HUES48 (cell line): Measurements from ENCODE around the gene LIN9.

Source experiments
- H3K27ac ChIP-seq: one replicate; pipeline ENCODE4 v1.7.0; 2013; ENCODE audit warnings: low read depth, low read length, inconsistent platforms
- H3K27me3 ChIP-seq: 2 replicates; pipeline ENCODE4 v1.6.1; 2013; ENCODE audit warnings: mild to moderate bottlenecking, low read length; ENCODE audit not compliant: control insufficient read depth, insufficient read depth
- H3K36me3 ChIP-seq: 2 replicates; pipeline ENCODE4 v1.6.1; 2013; ENCODE audit warnings: low read length; ENCODE audit not compliant: control insufficient read depth, insufficient read depth
- H3K4me1 ChIP-seq: 2 replicates; pipeline ENCODE4 v1.6.1; 2013; ENCODE audit warnings: mild to moderate bottlenecking, low read length; ENCODE audit not compliant: control insufficient read depth, insufficient read depth
- H3K4me3 ChIP-seq: 2 replicates; pipeline ENCODE4 v1.5.1; 2013; ENCODE audit warnings: mild to moderate bottlenecking, low read depth, low read length
- H3K9ac ChIP-seq: 2 replicates; pipeline ENCODE4 v1.6.1; 2013; ENCODE audit warnings: mild to moderate bottlenecking, low read depth, low read length, moderate library complexity
- H3K9me3 ChIP-seq: 2 replicates; pipeline ENCODE4 v1.6.1; 2013; ENCODE audit warnings: low read length; ENCODE audit not compliant: control insufficient read depth, insufficient read depth

The LIN9 gene

GRCh38 chr1:226304291-226304955 is 4.5 kb downstream of the LIN9 start:
- H3K27me3 ChIP-seq = no peaks in the 10 kb centered on the region
- peaks cover 30% of the 10 kb centered on the region for H3K4me1 ChIP-seq
- H3K27ac ChIP-seq = no peak overlapping the region

GRCh38 chr1:226302731-226303130 is 6.2 kb downstream of the LIN9 start:
- no peaks in the 10 kb centered on the region for H3K9me3 ChIP-seq
- H3K36me3 ChIP-seq = peaks cover 17% of the 10 kb centered on the region
- no peaks in the 10 kb centered on the region for H3K27me3 ChIP-seq
- no peak overlapping the region for H3K9ac ChIP-seq
- no peak overlapping the region for H3K4me3 ChIP-seq
- peaks cover 25% of the 10 kb centered on the region for H3K4me1 ChIP-seq
- H3K27ac ChIP-seq = no peak overlapping the region

More at GRCh38 chr1:226304291-226304955, 4.5 kb downstream of the LIN9 start:
- H3K9ac ChIP-seq = no peak overlapping the region
- H3K36me3 ChIP-seq = 0 out of 2 replicates have a peak, but pooled peaks cover 4% of the 10 kb centered on the region
- no peak overlapping the region for H3K4me3 ChIP-seq
- no peaks in the 10 kb centered on the region for H3K9me3 ChIP-seq

DNA sequence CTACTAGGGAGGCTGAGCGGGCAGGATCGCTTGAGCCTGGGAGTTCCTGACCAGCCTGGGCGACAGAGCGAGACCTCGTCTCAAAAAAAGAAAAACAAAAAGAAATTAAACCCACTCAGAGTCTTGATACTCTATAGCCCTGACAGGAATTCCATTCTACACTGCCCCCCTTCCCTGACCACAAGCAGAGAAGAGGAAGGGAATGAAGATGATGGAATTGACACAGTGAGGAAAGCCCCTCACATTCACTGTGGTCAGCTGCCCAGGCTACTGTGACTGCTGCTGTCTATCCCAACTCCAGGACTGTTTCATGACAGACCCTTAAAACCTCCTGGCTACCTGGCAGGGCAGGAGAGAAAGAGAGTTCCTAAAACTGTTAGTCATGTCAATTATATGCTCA is 12.1 kb downstream of the LIN9 start:
- Histone ChIP-seq H3K9me3 (no peaks in the 10 kb centered on the region), H3K9ac (no peak overlapping the region), H3K4me3 (no peak overlapping the region), H3K27me3 (no peaks in the 10 kb centered on the region), H3K4me1 (no peaks in the 10 kb centered on the region), H3K36me3 (peaks cover 68% of the 10 kb centered on the region), H3K27ac (no peak overlapping the region)

DNA sequence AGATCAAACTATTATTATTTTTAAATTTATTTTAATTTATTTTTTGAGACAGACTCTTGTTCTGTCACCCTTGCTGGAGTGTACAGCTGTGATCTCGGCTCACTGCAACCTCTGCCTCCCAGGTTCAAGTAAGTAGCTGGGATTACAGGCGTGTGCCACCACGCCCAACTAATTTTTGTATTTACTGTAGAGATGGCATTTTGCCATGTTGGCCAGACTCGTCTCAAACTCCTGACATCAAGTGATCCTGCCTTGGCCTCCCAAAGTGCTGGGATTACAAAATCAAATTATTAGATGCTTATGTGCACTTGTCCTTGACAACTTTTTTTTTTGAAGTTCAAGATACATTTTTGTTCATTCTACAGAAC is 15.4 kb downstream of the LIN9 start:
- no peak overlapping the region for H3K27ac ChIP-seq
- H3K9ac ChIP-seq = no peak overlapping the region
- H3K9me3 ChIP-seq = no peaks in the 10 kb centered on the region
- H3K27me3 ChIP-seq = no peaks in the 10 kb centered on the region
- H3K36me3 ChIP-seq = peaks cover 69% of the 10 kb centered on the region
- no peaks in the 10 kb centered on the region for H3K4me1 ChIP-seq
- H3K4me3 ChIP-seq = no peak overlapping the region

GRCh38 chr1:226292874-226293552 is 16.0 kb downstream of the LIN9 start:
- Histone ChIP-seq H3K9ac (no peak overlapping the region), H3K4me3 (no peak overlapping the region), H3K36me3 (peaks cover 69% of the 10 kb centered on the region), H3K4me1 (no peaks in the 10 kb centered on the region), H3K27ac (no peak overlapping the region), H3K27me3 (no peaks in the 10 kb centered on the region), H3K9me3 (no peaks in the 10 kb centered on the region)

- peaks cover 69% of the 10 kb centered on the region for H3K36me3 ChIP-seq
- H3K9me3 ChIP-seq = no peaks in the 10 kb centered on the region
- H3K27ac ChIP-seq = no peak overlapping the region
- H3K27me3 ChIP-seq = no peaks in the 10 kb centered on the region
- H3K4me1 ChIP-seq = no peaks in the 10 kb centered on the region
- H3K9ac ChIP-seq = no peak overlapping the region
- H3K4me3 ChIP-seq = no peak overlapping the region
Measured at GRCh38 chr1:226287587-226287986, 21.4 kb downstream of the LIN9 start.

DNA sequence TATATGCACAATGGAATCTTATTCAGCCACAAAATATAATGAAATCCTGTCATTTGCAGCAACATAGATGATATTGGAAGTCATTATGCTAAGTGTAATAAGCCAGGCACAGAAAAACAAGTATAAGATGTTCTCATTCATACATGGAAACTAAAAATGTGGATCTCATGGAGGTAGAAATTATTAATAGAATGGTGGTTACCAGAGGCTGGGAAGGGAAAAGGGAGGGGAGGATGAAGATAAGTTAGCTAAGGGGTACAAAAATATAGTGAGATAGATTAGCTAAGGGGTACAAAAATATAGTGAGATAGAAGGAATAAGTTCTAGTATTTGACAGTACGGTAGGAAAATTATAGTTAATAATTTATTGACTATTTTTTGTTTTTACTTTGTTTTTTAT is 27.9 kb downstream of the LIN9 start:
- no peaks in the 10 kb centered on the region for H3K4me1 ChIP-seq
- no peak overlapping the region for H3K9ac ChIP-seq
- no peaks in the 10 kb centered on the region for H3K9me3 ChIP-seq
- H3K4me3 ChIP-seq = no peak overlapping the region
- peaks cover 58% of the 10 kb centered on the region for H3K36me3 ChIP-seq
- no peak overlapping the region for H3K27ac ChIP-seq
- H3K27me3 ChIP-seq = no peaks in the 10 kb centered on the region

GRCh38 chr1:226279498-226279897 is 29.5 kb downstream of the LIN9 start:
- Histone ChIP-seq H3K9ac (no peak overlapping the region), H3K4me1 (no peaks in the 10 kb centered on the region), H3K4me3 (no peak overlapping the region), H3K27ac (no peak overlapping the region), H3K9me3 (no peaks in the 10 kb centered on the region), H3K27me3 (no peaks in the 10 kb centered on the region), H3K36me3 (peaks cover 52% of the 10 kb centered on the region)

DNA sequence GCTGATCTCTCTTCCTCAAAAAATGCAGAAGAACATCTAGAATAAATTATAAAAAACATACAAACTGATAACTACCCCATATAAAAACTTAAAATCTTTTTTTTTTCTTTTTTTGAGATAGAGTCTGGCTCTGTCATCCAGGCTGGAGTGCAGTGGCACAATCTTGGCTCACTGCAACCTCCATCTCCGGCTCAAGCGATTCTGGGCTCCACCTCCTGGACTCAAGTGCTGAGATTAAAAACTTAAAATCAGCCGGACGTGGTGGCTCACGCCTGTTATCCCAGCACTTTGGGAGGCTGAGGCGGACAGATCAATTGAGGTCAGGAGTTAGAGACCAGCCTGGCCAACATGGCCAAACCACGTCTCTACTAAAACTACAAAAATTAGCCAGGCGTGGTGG is 31.1 kb downstream of the LIN9 start:
- Histone ChIP-seq H3K4me3 (no peak overlapping the region), H3K36me3 (peaks cover 42% of the 10 kb centered on the region), H3K9ac (no peak overlapping the region), H3K4me1 (no peaks in the 10 kb centered on the region), H3K27ac (no peak overlapping the region), H3K27me3 (no peaks in the 10 kb centered on the region), H3K9me3 (no peaks in the 10 kb centered on the region)

DNA sequence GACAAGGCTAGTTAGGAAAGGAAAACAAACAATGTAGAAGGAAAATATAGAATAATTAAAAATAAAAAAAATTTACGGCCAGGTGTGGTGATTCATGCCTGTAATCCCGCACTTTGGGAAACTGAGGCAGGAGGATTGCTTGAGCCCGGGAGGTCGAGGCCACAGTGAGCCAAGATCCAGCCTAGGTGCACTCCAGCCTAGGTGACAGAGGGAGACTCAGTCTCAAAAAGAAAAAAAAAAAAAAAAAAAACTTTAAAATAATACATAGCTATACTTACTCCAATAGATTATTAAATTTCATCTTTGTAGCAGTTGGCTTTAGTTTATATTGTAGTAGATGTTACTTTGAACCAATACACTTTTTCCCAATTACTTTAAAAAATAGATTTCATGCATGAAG is 32.0 kb downstream of the LIN9 start:
- Histone ChIP-seq H3K36me3 (peaks cover 40% of the 10 kb centered on the region), H3K4me3 (no peak overlapping the region), H3K9me3 (no peaks in the 10 kb centered on the region), H3K27me3 (no peaks in the 10 kb centered on the region), H3K27ac (no peak overlapping the region), H3K9ac (no peak overlapping the region), H3K4me1 (no peaks in the 10 kb centered on the region)

GRCh38 chr1:226276077-226276682 is 32.8 kb downstream of the LIN9 start:
- Histone ChIP-seq H3K4me1 (no peaks in the 10 kb centered on the region), H3K36me3 (peaks cover 43% of the 10 kb centered on the region), H3K9me3 (no peaks in the 10 kb centered on the region)

More at GRCh38 chr1:226276077-226276682, 32.8 kb downstream of the LIN9 start:
- Histone ChIP-seq H3K27me3 (no peaks in the 10 kb centered on the region), H3K9ac (no peak overlapping the region), H3K27ac (no peak overlapping the region), H3K4me3 (no peak overlapping the region)
